Esophagus squamous epithelium (tissue), 5 donors: ENCODE measurements around the gene PPP1R3E. TPM values are rescaled to one million over a fixed set of nuclear protein-coding genes. Genes with fewer than 3 reads are reported as not detected.

Experiments
- DNase-seq: peaks from one replicate; lab custom pipeline; 2025; lab: John Stamatoyannopoulos, UW
- H3K27ac ChIP-seq, 4 donors: fragments of 200-600 bp; sonication (generic); one replicate each; pipeline ENCODE4 v1.5.1; 2016 to 2019; ENCODE audit warnings: mild to moderate bottlenecking in 1 of 4
- H3K27me3 ChIP-seq, 4 donors: fragments of 200-600 bp; sonication (generic); 1 replicate in 3 of 4; 2 replicates in 1 of 4; pipeline versions ENCODE4 v1.5.1 to v1.6.0; 2017 to 2021; ENCODE audit warnings: antibody characterized with exemption in 1 of 4
- H3K36me3 ChIP-seq, 3 donors: fragments of 200-600 bp; sonication (generic); one replicate each; pipeline ENCODE4 v1.5.1; 2016 to 2019
- H3K4me1 ChIP-seq, 3 donors: fragments of 200-600 bp; sonication (generic); one replicate each; pipeline ENCODE4 v1.5.1; 2017 to 2019
- H3K4me3 ChIP-seq, 4 donors: fragments of 200-600 bp; sonication (generic); 1 replicate in 3 of 4; 2 replicates in 1 of 4; pipeline ENCODE4 v1.5.1; 2016 to 2019; ENCODE audit warnings: mild to moderate bottlenecking in 2 of 4, moderate library complexity in 1 of 4
- H3K9me3 ChIP-seq, 3 donors: fragments of 200-600 bp; sonication (generic); one replicate each; pipeline ENCODE4 v1.5.1; 2016 to 2019
- CTCF ChIP-seq, 6 experiments: fragments of 450-650 bp in 4 of 6; fragments of 200-600 bp in 2 of 6; sonication (generic) in 2 of 6; IDR thresholded peaks; one replicate each; pipeline ENCODE4 v1.5.1; 2016 to 2019; ENCODE audit warnings: antibody characterized with exemption in 6 of 6, mild to moderate bottlenecking in 4 of 6, moderate library complexity in 4 of 6
- POLR2A ChIP-seq, 4 donors: fragments of 450-650 bp; IDR thresholded peaks; one replicate each; pipeline ENCODE4 v1.6.1; 2017; ENCODE audit warnings: antibody characterized with exemption in 4 of 4, mild to moderate bottlenecking in 4 of 4, moderate library complexity in 3 of 4
- WGBS, 2 donors: methylation state at CpG; one replicate each; pipeline ENCODE4 v1.1.5; 2018; 5-methylcytosine and 5-hydroxymethylcytosine counted together
- intact Hi-C: fragments of 100-400 bp; cut with DNase I; formaldehyde crosslinking; loops from one replicate; pipeline ENCODE4 v1.15.0; 2022
- total RNA-seq, 4 donors: library from RNA; depleted of rRNA; stranded (reverse); fragments of >200 nt; gene quantifications; one replicate each; pipeline ENCODE4 v1.1.0, GENCODE V29; 2016
- donor health status: DM: yes; HTN: yes; CAD: no.

PPP1R3E gene
- total RNA-seq, 4 donors from 2014 or later = 1.7 to 7.1 (median 3.4) TPM

- H3K36me3 ChIP-seq = peaks cover 0 to 39% (median 16%) of the 10 kb centered on the region in 3 donors
- no peak overlapping the region for H3K4me3 ChIP-seq
- TF ChIP-seq POLR2A (IDR thresholded peaks at IDR 0.05) (no peak), CTCF (IDR thresholded peaks at IDR 0.05) (no peak)
- no peak for DNase-seq
- H3K27me3 ChIP-seq = no peaks in the 10 kb centered on the region
- intact Hi-C loops = no loop called here
- H3K27ac ChIP-seq = no peak overlapping the region
- peaks cover 15 to 41% (median 16%) of the 10 kb centered on the region in 3 donors for H3K4me1 ChIP-seq
- WGBS, 2 donors = 84 to 89% methylated on average over 4 to 6 of the region's 7 CpGs
- no peaks in the 10 kb centered on the region for H3K9me3 ChIP-seq
These were observed 22.3 kb upstream of the PPP1R3E start for GRCh38 chr14:23324993-23325392.

GRCh38 chr14:23324455-23324846 is 21.8 kb upstream of the PPP1R3E start:
- Histone ChIP-seq H3K9me3 (no peaks in the 10 kb centered on the region), H3K4me1 (peaks cover 15 to 44% (median 16%) of the 10 kb centered on the region in 3 donors), H3K27ac (no peak overlapping the region), H3K36me3 (peaks cover 0 to 42% (median 16%) of the 10 kb centered on the region in 3 donors), H3K27me3 (no peaks in the 10 kb centered on the region), H3K4me3 (no peak overlapping the region)
- intact Hi-C loops = no loop called here
- TF ChIP-seq CTCF (IDR thresholded peaks at IDR 0.05) = no peak
- no peak for TF ChIP-seq POLR2A (IDR thresholded peaks at IDR 0.05)
- DNase-seq = no peak
- WGBS, 2 donors = 59 to 89% methylated on average over 2 of the region's 2 CpGs

GRCh38 chr14:23323838-23324454 is 21.3 kb upstream of the PPP1R3E start:
- DNase-seq = no peak
- H3K27me3 ChIP-seq = no peaks in the 10 kb centered on the region
- 86 to 92% methylated on average over 14 to 17 of the region's 18 CpGs for WGBS, 2 donors
- H3K4me3 ChIP-seq = no peak overlapping the region
- TF ChIP-seq POLR2A (IDR thresholded peaks at IDR 0.05) = no peak
- no peak for TF ChIP-seq CTCF (IDR thresholded peaks at IDR 0.05)
- intact Hi-C loops = no loop called here
- no peaks in the 10 kb centered on the region for H3K9me3 ChIP-seq
- no peak overlapping the region for H3K27ac ChIP-seq
- peaks cover 15 to 44% (median 16%) of the 10 kb centered on the region in 3 donors for H3K4me1 ChIP-seq
- H3K36me3 ChIP-seq = peaks cover 0 to 42% (median 16%) of the 10 kb centered on the region in 3 donors

GRCh38 chr14:23322568-23323517 is 20.2 kb upstream of the PPP1R3E start:
- no peaks in the 10 kb centered on the region for H3K9me3 ChIP-seq
- H3K36me3 ChIP-seq = peaks cover 0 to 42% (median 16%) of the 10 kb centered on the region in 3 donors
- peak overlapping the region; percentile 94 to 99 (median 95) for H3K4me3 ChIP-seq
- H3K27me3 ChIP-seq = no peaks in the 10 kb centered on the region
- 35 to 36% methylated on average over 10 of the region's 10 CpGs for WGBS, 2 donors
- TF ChIP-seq POLR2A (IDR thresholded peaks at IDR 0.05) = no peak
- no peak for TF ChIP-seq CTCF (IDR thresholded peaks at IDR 0.05)
- intact Hi-C loops = no loop called here
- peaks cover 15 to 41% (median 16%) of the 10 kb centered on the region in 3 donors for H3K4me1 ChIP-seq
- no peak for DNase-seq
- H3K27ac ChIP-seq = peak overlapping the region in 3 of 4 donors; percentile 99 to 100 (median 99)
